Central memory CD4-positive, alpha-beta T cell (primary cell): ENCODE measurements around the gene ADGRL2.

Experiments
- DNase-seq: peaks from one replicate; pipeline ENCODE4 v3.0.0; 2022

The ADGRL2 gene

DNA sequence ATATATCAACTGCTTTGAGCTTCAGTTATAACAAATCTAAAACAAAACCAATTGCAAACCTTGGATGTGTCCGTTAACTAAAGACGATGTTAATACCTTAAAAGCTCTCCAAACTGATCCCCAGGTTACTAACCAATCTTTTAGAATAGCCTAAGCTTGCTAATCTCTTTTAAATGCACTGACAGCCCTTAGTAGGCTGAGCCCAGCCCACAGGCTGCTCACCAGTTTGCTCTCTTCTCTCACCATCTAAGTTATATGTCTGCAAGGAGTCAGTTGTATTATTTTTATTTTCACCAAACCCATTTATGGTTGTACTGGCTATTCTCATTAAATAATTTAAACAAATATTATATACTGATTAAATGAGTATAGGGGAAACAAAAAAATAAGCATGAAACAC, 199.5 kb downstream of the ADGRL2 start:
- no peak for DNase-seq

DNA sequence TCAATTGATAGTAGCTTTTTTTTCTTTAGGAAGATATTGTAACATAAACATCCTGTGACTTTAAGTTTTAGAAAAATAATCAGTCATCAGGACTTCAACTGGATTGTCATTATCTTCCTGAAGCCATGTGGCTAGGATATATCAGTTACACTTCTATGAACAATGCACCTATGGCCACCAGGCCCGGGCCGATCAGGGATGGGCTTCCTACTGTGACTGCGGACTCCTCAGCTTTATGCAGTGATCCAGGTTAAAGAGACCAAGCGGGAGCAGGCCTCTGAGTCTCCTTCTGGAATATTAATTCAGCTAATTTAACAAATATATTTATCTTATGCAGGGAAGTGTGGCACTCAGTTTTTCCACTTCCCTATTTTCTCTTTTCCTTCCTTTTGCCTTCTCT, 200.6 kb downstream of the ADGRL2 start:
- DNase-seq: no peak

DNA sequence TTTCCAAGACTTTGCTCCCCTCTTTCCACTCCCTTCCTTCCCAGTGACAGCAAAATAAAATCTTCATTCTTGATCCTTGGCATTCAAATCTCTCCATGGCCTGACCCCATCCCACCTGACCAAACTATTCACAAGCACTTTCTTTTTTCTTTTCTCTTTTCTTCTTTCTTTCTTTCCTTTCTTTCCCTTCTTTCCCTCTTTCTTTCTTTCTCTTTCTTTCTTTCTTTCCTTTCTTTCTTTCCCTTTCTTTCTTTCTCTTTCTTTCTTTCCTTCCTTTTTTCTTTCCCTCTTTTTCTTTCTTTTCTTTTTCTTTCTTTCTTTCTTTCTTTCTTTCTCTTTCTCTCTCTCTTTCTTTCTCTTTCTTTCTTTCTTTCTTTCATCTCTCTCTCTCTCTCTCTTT, 207.1 kb downstream of the ADGRL2 start:
- no peak for DNase-seq

DNA sequence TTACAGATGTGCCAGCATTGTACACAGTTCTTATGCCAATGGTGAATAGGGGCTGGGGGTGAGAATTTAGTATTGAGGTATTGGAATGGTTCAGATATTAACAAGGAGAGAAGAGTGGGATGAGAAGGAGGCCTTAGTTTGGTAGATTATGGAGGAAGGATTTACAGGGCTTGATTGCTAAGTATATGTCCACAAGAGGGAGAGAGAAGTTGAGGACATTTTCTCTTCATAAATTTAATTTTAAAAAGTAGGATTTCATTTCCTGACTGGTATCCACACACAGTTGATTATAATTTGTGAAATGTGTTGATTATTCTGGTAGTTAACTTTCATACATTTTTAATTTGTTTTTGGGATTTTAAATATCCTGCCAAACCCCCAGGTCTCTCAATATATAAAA, 213.0 kb downstream of the ADGRL2 start:
- DNase-seq: no peak

DNA sequence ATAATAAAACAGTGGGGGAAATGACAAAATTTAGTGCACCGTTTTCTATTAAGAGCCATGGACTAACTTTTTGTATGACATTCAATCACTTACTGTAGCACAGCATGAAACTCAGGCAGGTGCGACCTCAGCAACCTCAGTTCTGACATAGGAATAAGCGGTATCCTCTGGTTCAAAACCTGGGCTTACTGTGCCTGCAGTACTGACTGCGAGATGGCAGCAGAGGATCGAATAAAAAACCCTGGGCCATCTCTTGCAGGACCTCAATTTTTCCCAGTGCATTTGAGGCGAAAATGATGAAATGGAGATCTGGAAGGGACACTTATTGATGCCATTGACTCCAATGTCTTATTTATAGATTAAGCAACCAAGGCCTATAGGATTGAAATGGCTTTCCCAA, 214.7 kb downstream of the ADGRL2 start:
- no peak for DNase-seq

DNA sequence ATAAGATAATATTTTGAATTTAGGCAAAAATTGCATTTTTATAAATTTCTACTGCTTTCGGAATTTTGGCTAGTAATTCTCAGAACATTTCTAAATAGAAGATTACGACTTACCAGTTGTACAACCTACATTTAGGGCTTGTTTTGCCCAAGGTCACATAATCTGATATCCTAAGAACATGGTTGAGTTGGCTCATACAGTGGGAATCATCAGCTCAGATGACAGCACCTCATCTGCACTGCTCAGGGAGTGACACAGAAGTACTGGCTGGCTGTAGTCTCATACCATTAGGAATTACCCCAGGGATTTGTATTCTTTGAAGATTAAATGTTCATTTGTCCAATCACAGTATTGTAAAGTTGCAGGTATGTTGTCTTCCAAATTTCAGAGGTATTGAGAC, 217.6 kb downstream of the ADGRL2 start:
- no peak for DNase-seq

DNA sequence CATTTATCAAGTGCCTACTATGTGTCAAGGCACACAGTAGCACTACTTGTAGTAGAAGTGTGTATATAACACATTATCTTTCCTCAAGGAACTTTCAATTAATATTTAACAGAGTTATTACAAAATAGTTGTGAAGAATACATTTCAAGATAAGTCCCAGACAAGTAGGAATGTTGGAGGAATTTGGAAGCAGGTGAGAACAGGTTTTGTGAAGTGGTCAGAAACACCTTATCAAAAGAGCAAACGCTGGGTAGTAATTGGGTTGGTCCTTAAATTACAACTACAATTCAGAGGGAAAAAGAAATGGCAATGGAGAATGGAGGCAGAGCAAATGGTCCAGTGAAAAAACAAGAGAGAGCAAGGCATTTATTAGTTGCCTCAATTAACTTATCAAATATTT, 218.8 kb downstream of the ADGRL2 start:
- DNase-seq: no peak

DNA sequence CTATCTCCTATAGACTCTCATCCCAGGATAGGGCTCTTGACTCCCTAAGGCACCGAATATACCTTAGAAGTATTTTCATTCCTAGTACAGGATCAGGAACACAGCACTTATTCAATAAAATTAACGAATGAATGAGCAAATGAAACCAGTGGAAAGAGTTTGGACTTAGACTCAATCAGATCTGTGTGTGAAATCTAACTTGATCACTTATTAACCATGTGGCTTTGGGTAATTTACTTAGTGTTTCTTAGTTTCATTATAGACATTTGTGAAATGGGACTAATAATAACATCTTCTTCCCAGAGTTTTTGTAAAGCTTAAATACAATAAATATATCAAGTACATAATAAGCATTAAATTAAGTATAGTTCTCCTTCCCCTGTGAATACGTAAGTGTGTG, 230.1 kb downstream of the ADGRL2 start:
- DNase-seq: no peak

DNA sequence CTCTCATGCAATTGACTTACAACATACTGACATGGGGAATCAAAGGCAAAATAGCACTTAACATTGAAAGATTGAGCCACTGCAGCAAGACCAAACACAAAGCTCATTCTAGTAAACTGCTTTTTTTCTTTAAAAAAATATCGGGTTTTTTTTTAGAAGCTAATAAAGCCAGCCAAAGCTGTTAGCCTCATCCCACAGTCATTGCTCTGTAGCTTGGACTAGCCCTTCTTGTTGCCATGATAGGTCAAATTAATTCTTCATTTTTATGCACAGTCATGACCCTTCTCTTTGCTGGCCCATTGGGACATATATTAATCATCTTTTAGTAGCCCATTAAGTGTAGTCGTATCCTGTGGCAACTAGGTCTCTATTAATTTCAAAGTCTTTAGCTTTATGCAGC, 231.3 kb downstream of the ADGRL2 start:
- no peak for DNase-seq

DNA sequence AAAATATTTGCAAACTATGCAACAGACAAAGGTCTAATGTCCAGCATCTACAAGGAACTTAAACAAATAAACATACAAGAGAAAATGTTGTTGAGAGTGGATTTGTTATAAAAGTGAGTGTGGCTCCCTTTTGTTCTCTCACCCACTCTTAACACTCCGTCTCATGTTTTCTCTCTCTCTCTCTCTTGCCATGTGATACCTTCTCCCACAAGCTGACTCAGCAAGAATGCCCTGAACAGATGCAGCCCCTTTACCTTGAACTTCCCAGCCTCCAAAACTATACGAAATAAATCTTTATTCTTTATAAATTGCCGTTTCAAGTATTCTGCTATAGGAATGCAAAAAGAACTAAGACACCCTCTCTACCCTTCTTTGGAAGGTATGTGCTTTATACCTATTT, 234.1 kb downstream of the ADGRL2 start:
- DNase-seq: no peak
